A549 (cell line): ENCODE measurements around the gene KRT6B. TPM values are rescaled to one million over a fixed set of nuclear protein-coding genes. Genes with fewer than 3 reads are reported as not detected.

ENCODE experiments used
- ATAC-seq, 2 experiments: fragments of 200-7000 bp in 1 of 2; fragments of >200 bp in 1 of 2; cut with Nextera tagmentation in 1 of 2; cut with Tn5 transposase in 1 of 2; 3 replicates each; pipeline versions ENCODE4 v1.8.0 to v1.9.1; 2018 to 2020; ENCODE audit warnings: mild to moderate bottlenecking in 1 of 2, moderate library complexity in 1 of 2
- CTCF ChIA-PET: fragments of 300-600 bp; sonication (Branson Sonifier 250); formaldehyde crosslinking; extraction: SDS; loops from one replicate; lab custom pipeline; 2021; ENCODE audit warnings: antibody characterized with exemption, inconsistent platforms; lab: Yijun Ruan, JAX
- POLR2A ChIA-PET: fragments of 350-600 bp; formaldehyde crosslinking; extraction: SDS; loops from one replicate; lab custom pipeline; 2021; ENCODE audit warnings: antibody characterized with exemption, inconsistent platforms; lab: Yijun Ruan, JAX
- DNase-seq, 2 experiments: peaks; one replicate each; pipeline versions ENCODE4 v3.0.0 to v3.0.0-alpha.2; 2011 to 2016; ENCODE audit warnings: low read depth in 1 of 2, low spot score in 1 of 2
- FAIRE-seq: peaks from 2 replicates; lab custom pipeline; 2011; peaks lifted over from hg19 to GRCh38; lab: Jason Lieb, UNC
- H3K27ac ChIP-seq, 2 experiments: fragments of >200 bp; sonication (Bioruptor Twin); formaldehyde crosslinking; 3 replicates each; pipeline ENCODE4 v1.5.1; 2016 to 2017
- H3K4me1 ChIP-seq: fragments of >200 bp; sonication (Bioruptor Twin); formaldehyde crosslinking; 3 replicates; pipeline ENCODE4 v1.6.1; 2016
- H3K4me2 ChIP-seq: fragments of >200 bp; sonication (Bioruptor Twin); formaldehyde crosslinking; 3 replicates; pipeline ENCODE4 v1.6.1; 2016
- H3K4me3 ChIP-seq: fragments of >200 bp; sonication (Bioruptor Twin); formaldehyde crosslinking; 3 replicates; pipeline ENCODE4 v1.5.1; 2016
- H3K9me3 ChIP-seq: fragments of >200 bp; sonication (Bioruptor Twin); formaldehyde crosslinking; 3 replicates; pipeline ENCODE4 v1.6.1; 2016
- ATOH8 ChIP-seq: fragments of 250-450 bp; sonication (Bioruptor Pico); IDR thresholded peaks from 2 replicates; pipeline ENCODE4 v1.5.0; 2020; ENCODE audit warnings: low read depth, mild to moderate bottlenecking, moderate library complexity
- BHLHE40 ChIP-seq: IDR thresholded peaks from 2 replicates; pipeline ENCODE4 v1.6.1; 2012; ENCODE audit warnings: low read depth, low read length, inconsistent platforms
- CBX2 ChIP-seq: fragments of 200-600 bp; sonication (generic); IDR thresholded peaks from 2 replicates; pipeline ENCODE4 v1.6.1; 2016; ENCODE audit warnings: low read depth, mild to moderate bottlenecking, borderline replicate concordance
- CBX8 ChIP-seq: fragments of 200-600 bp; sonication (generic); IDR thresholded peaks from 2 replicates; pipeline ENCODE4 v1.6.1; 2016
- CHD2 ChIP-seq: fragments of 150-350 bp; IDR thresholded peaks from 2 replicates; pipeline ENCODE4 v1.6.1; 2014; ENCODE audit warnings: low read length; ENCODE audit not compliant: partially characterized antibody
- CHD4 ChIP-seq: fragments of 200-600 bp; sonication (generic); IDR thresholded peaks from 2 replicates; pipeline ENCODE4 v1.6.1; 2016; ENCODE audit warnings: antibody characterized with exemption, mild to moderate bottlenecking, borderline replicate concordance
- EHMT2 ChIP-seq: fragments of 200-600 bp; sonication (generic); IDR thresholded peaks from 2 replicates; pipeline ENCODE4 v1.6.1; 2016; ENCODE audit warnings: antibody characterized with exemption, low read depth, mild to moderate bottlenecking, moderate library complexity
- ELK1 ChIP-seq: fragments of 150-350 bp; IDR thresholded peaks from 2 replicates; pipeline ENCODE4 v1.6.1; 2014; ENCODE audit warnings: low read depth, mild to moderate bottlenecking, low read length
- EP300 ChIP-seq, 2 experiments: fragments of >200 bp; sonication (Bioruptor Twin); formaldehyde crosslinking; IDR thresholded peaks; 2 replicates in 1 of 2; 3 replicates in 1 of 2; pipeline ENCODE4 v1.6.1; 2016 to 2017
- ESRRA ChIP-seq: fragments of 150-350 bp; IDR thresholded peaks from 2 replicates; pipeline ENCODE4 v1.6.1; 2014; ENCODE audit warnings: mild to moderate bottlenecking, low read length, borderline replicate concordance
- FOSB ChIP-seq: fragments of 250-450 bp; sonication (Bioruptor Pico); IDR thresholded peaks from 2 replicates; pipeline ENCODE4 v1.5.0; 2020; ENCODE audit warnings: mild to moderate bottlenecking, moderate library complexity
- HOXA7 ChIP-seq: fragments of 250-450 bp; sonication (Bioruptor Pico); IDR thresholded peaks from 2 replicates; pipeline ENCODE4 v1.5.0; 2020; ENCODE audit warnings: mild to moderate bottlenecking, moderate library complexity
- KDM1A ChIP-seq: fragments of 200-600 bp; sonication (generic); IDR thresholded peaks from 2 replicates; pipeline ENCODE4 v1.6.1; 2016; ENCODE audit warnings: low read depth, mild to moderate bottlenecking
- MAFK ChIP-seq: fragments of 450-650 bp; IDR thresholded peaks from 2 replicates; pipeline ENCODE4 v1.6.1; 2014; ENCODE audit not compliant: partially characterized antibody
- MAX ChIP-seq: IDR thresholded peaks from 2 replicates; pipeline ENCODE4 v1.6.1; 2012
- MAZ ChIP-seq: fragments of 150-350 bp; IDR thresholded peaks from 2 replicates; pipeline ENCODE4 v1.6.1; 2014; ENCODE audit warnings: antibody characterized with exemption, low read depth, low read length, borderline replicate concordance
- MYC ChIP-seq: IDR thresholded peaks from 2 replicates; pipeline ENCODE4 v1.6.1; 2012; ENCODE audit warnings: mild to moderate bottlenecking, inconsistent platforms, low read length, improper control_type of control experiment, borderline replicate concordance
- NFE2L2 ChIP-seq: fragments of 150-350 bp; conservative IDR thresholded peaks from 2 replicates; pipeline ENCODE4 v1.6.1; 2014; ENCODE audit warnings: low read length
- NPAS2 ChIP-seq: fragments of 250-450 bp; sonication (Bioruptor Pico); IDR thresholded peaks from 2 replicates; pipeline ENCODE4 v1.8.0; 2022; ENCODE audit warnings: mild to moderate bottlenecking, moderate library complexity, borderline replicate concordance
- NR3C1 ChIP-seq: fragments of >200 bp; sonication (Bioruptor Twin); formaldehyde crosslinking; IDR thresholded peaks from 3 replicates; pipeline ENCODE4 v1.6.1; 2017
- POLR2A ChIP-seq: IDR thresholded peaks from 2 replicates; pipeline ENCODE4 v1.6.1; 2012; ENCODE audit warnings: mild to moderate bottlenecking, low read length
- RAD21 ChIP-seq, 2 experiments: fragments of >200 bp in 1 of 2; sonication (Bioruptor Twin) in 1 of 2; formaldehyde crosslinking in 1 of 2; IDR thresholded peaks in 1 of 2; conservative IDR thresholded peaks in 1 of 2; 2 replicates in 1 of 2; 3 replicates in 1 of 2; pipeline ENCODE4 v1.6.1; 2012 to 2018; ENCODE audit warnings: inconsistent platforms in 1 of 2
- RCOR1 ChIP-seq: fragments of 150-350 bp; IDR thresholded peaks from 2 replicates; pipeline ENCODE4 v1.6.1; 2014; ENCODE audit warnings: antibody characterized with exemption, low read length, low read depth
- SMC3 ChIP-seq: fragments of >200 bp; sonication (Bioruptor Twin); formaldehyde crosslinking; IDR thresholded peaks from 3 replicates; pipeline ENCODE4 v1.6.1; 2018; ENCODE audit warnings: inconsistent platforms
- TP53 ChIP-seq: fragments of 250-450 bp; sonication (Bioruptor Pico); IDR thresholded peaks from 2 replicates; pipeline ENCODE4 v1.5.0; 2021; ENCODE audit warnings: mild to moderate bottlenecking, moderate library complexity
- ZSCAN20 ChIP-seq: fragments of 250-450 bp; sonication (Bioruptor Pico); IDR thresholded peaks from 2 replicates; pipeline ENCODE4 v1.8.0; 2022; ENCODE audit warnings: mild to moderate bottlenecking, moderate library complexity
- WGBS: methylation state at CpG from one replicate; pipeline ENCODE4 v1.1.6; 2017; ENCODE audit errors: missing lambda C conversion rate; 5-methylcytosine and 5-hydroxymethylcytosine counted together
- polyA plus RNA-seq, 4 experiments: library from polyadenylated mRNA; depleted of rRNA in 3 of 4; stranded (reverse); fragments of >200 nt; fragmentation: RNase III in 1 of 4; extraction: RNeasy Plus Mini Kit Qiagen cat#74134 plus additional on column Dnase treatment in 1 of 4; gene quantifications; 2 replicates in 3 of 4; 3 replicates in 1 of 4; pipeline ENCODE4 v1.2.3, GENCODE V29; 2011 to 2017

The KRT6B gene
- polyA plus RNA-seq, 2 of the 4 experiments (the other 2 are of a cell fraction), result not detected

- POLR2A ChIA-PET, result no interaction called here
- H3K4me3 ChIP-seq, result no peak overlapping the region
- CTCF ChIA-PET, result interaction anchor here (1.0 to 2.2 kb wide), 2 partner anchors 10 to 60 kb away, joined by 4 to 7 read pairs; no protein-coding TSS in a partner anchor
- H3K27ac ChIP-seq, result no peak overlapping the region
- no peak overlapping the region for H3K4me2 ChIP-seq
- FAIRE-seq, result no peak
- ATAC-seq, result no peak
- no peak for DNase-seq
- TF ChIP-seq NFE2L2, result no peak
- TF ChIP-seq FOSB (CRISPR knock-in tag), result no peak
- no peak for TF ChIP-seq ESRRA
- TF ChIP-seq MAFK, result peak; percentile 68
- no peak for TF ChIP-seq NPAS2 (CRISPR knock-in tag)
- TF ChIP-seq TP53, result no peak
- no peak for TF ChIP-seq SMC3
- TF ChIP-seq MAZ, result no peak
- no peaks in the 10 kb centered on the region for H3K9me3 ChIP-seq
- 83% methylated on average over 6 of the region's 6 CpGs for WGBS
- no peaks in the 10 kb centered on the region for H3K4me1 ChIP-seq
Measured at GRCh38 chr12:52432559-52433207, 19.3 kb downstream of the KRT6B start.

- ChIA-PET CTCF (interaction anchor here (0.7 to 2.5 kb wide), 7 partner anchors 12 to 457 kb away, joined by 3 to 12 read pairs (median 4); no protein-coding TSS in a partner anchor), POLR2A (interaction anchor here (0.9 kb wide), 1 partner anchor 15 kb away, joined by 4 read pairs; no protein-coding TSS in a partner anchor)
- FAIRE-seq, result no peak
- Histone ChIP-seq H3K9me3 (no peaks in the 10 kb centered on the region), H3K4me2 (no peak overlapping the region), H3K4me1 (no peaks in the 10 kb centered on the region)
- WGBS, result 47% methylated on average over 10 of the region's 10 CpGs
- no peak for DNase-seq
- TF ChIP-seq RAD21 (conservative IDR thresholded peaks at IDR 0.05 in 1 of 2, IDR thresholded peaks at IDR 0.05 in 1 of 2) (0 out of 5 replicates have a peak, but pooled peaks of 1 of the 2 experiments have one; percentile 12), CHD4 (no peak), KDM1A (no peak), RCOR1 (no peak), POLR2A (no peak)
- TF ChIP-seq, all 56 proteins: peak for 1
- Histone ChIP-seq H3K27ac (no peak overlapping the region), H3K4me3 (no peak overlapping the region)
- peak in 1 of 2 experiments; percentile 45; a peak in 3 of 6 replicates for ATAC-seq
Measured at GRCh38 chr12:52428121-52428520, 23.8 kb downstream of the KRT6B start.

- FAIRE-seq (no peak), DNase-seq (no peak), ATAC-seq (no peak)
- H3K9me3 ChIP-seq, result no peaks in the 10 kb centered on the region
- no peak overlapping the region for H3K4me2 ChIP-seq
- TF ChIP-seq CBX8, result no peak
- no peak for TF ChIP-seq MYC
- no peak for TF ChIP-seq ZSCAN20
- no peak for TF ChIP-seq MAX
- TF ChIP-seq EHMT2, result no peak
- TF ChIP-seq NPAS2 (CRISPR knock-in tag), result no peak
- TF ChIP-seq CHD2, result no peak
- no peak for TF ChIP-seq NR3C1
- no peak for TF ChIP-seq EP300 (IDR thresholded peaks at IDR 0.05)
- no peak for TF ChIP-seq BHLHE40
- WGBS, result 61% methylated on average over 1 of the region's 1 CpG
- H3K4me1 ChIP-seq, result no peaks in the 10 kb centered on the region
- no peak overlapping the region for H3K27ac ChIP-seq
- ChIA-PET POLR2A (no interaction called here), CTCF (interaction anchor here (0.8 to 2.5 kb wide), 5 partner anchors 14 to 458 kb away, joined by 3 to 12 read pairs (median 3); no protein-coding TSS in a partner anchor)
- no peak overlapping the region for H3K4me3 ChIP-seq
Measured at GRCh38 chr12:52427083-52427482, 24.9 kb downstream of the KRT6B start.

GRCh38 chr12:52426034-52426433, 25.9 kb downstream of the KRT6B start:
- POLR2A ChIA-PET, result no interaction called here
- no peak for FAIRE-seq
- 68% methylated on average over 2 of the region's 2 CpGs for WGBS
- no peak for TF ChIP-seq HOXA7 (CRISPR knock-in tag)
- no peak for TF ChIP-seq ELK1
- TF ChIP-seq BHLHE40, result no peak
- no peak for TF ChIP-seq CBX2
- no peak for TF ChIP-seq ATOH8 (CRISPR knock-in tag)
- no peak for TF ChIP-seq RAD21 (conservative IDR thresholded peaks at IDR 0.05 in 1 of 2, IDR thresholded peaks at IDR 0.05 in 1 of 2)

More at GRCh38 chr12:52426034-52426433, 25.9 kb downstream of the KRT6B start:
- CTCF ChIA-PET, result interaction anchor here (1.2 to 1.8 kb wide), 2 partner anchors 10 to 445 kb away, joined by 3 to 4 read pairs; no protein-coding TSS in a partner anchor
- no peak overlapping the region for H3K27ac ChIP-seq
- ATAC-seq, result no peak
- no peak for DNase-seq
- H3K4me2 ChIP-seq, result no peak overlapping the region
- H3K9me3 ChIP-seq, result no peaks in the 10 kb centered on the region
- H3K4me3 ChIP-seq, result no peak overlapping the region
- no peaks in the 10 kb centered on the region for H3K4me1 ChIP-seq
